Liver (tissue), 9 donors: Measurements from ENCODE around the gene HIVEP3. TPM values are rescaled to one million over a fixed set of nuclear protein-coding genes. Genes with fewer than 3 reads are reported as not detected.

Experiments
- DNase-seq: peaks from one replicate; pipeline ENCODE4 v3.0.0-alpha.2; 2017; ENCODE audit warnings: low spot score
- H3K27ac ChIP-seq, 2 donors: one replicate each; pipeline ENCODE4 v1.7.0; 2013; ENCODE audit warnings: inconsistent platforms in 2 of 2, low read length in 2 of 2, control low read depth in 1 of 2, low read depth in 1 of 2, mild to moderate bottlenecking in 1 of 2
- H3K27me3 ChIP-seq, 4 donors: one replicate each; pipeline versions ENCODE4 v1.6.1 to v1.7.0; 2013; ENCODE audit warnings: low read length in 3 of 4, inconsistent platforms in 1 of 4, mild to moderate bottlenecking in 1 of 4, moderate library complexity in 1 of 4; ENCODE audit not compliant: control insufficient read depth in 4 of 4, insufficient read depth in 4 of 4
- H3K36me3 ChIP-seq, 4 donors: one replicate each; pipeline versions ENCODE4 v1.6.1 to v1.7.0; 2013; ENCODE audit warnings: low read length in 3 of 4, mild to moderate bottlenecking in 3 of 4, low read depth in 1 of 4, moderate library complexity in 1 of 4; ENCODE audit not compliant: control insufficient read depth in 4 of 4, insufficient read depth in 3 of 4
- H3K4me1 ChIP-seq, 4 donors: one replicate each; pipeline versions ENCODE4 v1.6.1 to v1.7.0; 2013; ENCODE audit warnings: low read length in 3 of 4, mild to moderate bottlenecking in 3 of 4, moderate library complexity in 1 of 4; ENCODE audit not compliant: control insufficient read depth in 4 of 4, insufficient read depth in 4 of 4
- H3K4me3 ChIP-seq, 3 donors: one replicate each; pipeline versions ENCODE4 v1.6.1 to v1.7.0; 2013; ENCODE audit warnings: low read length in 3 of 3, control low read depth in 1 of 3, low read depth in 1 of 3, mild to moderate bottlenecking in 1 of 3
- H3K9ac ChIP-seq, 2 donors: one replicate each; pipeline ENCODE4 v1.7.0; 2013; ENCODE audit warnings: low read length in 2 of 2, mild to moderate bottlenecking in 2 of 2, moderate library complexity in 2 of 2, control low read depth in 1 of 2, low read depth in 1 of 2
- H3K9me3 ChIP-seq, 4 donors: one replicate each; pipeline versions ENCODE4 v1.6.1 to v1.7.0; 2013; ENCODE audit warnings: low read length in 3 of 4; ENCODE audit not compliant: control insufficient read depth in 4 of 4
- EGR1 ChIP-seq, 2 donors: IDR thresholded peaks; 2 replicates each; pipeline ENCODE4 v1.6.1; 2016 to 2018; ENCODE audit warnings: antibody characterized with exemption in 2 of 2, low read depth in 2 of 2
- FOXA1 ChIP-seq: IDR thresholded peaks from 2 replicates; pipeline ENCODE4 v1.6.1; 2016; ENCODE audit warnings: antibody characterized with exemption
- FOXA2 ChIP-seq: IDR thresholded peaks from 2 replicates; pipeline ENCODE4 v1.6.1; 2016; ENCODE audit warnings: antibody characterized with exemption
- GABPA ChIP-seq, 2 donors: IDR thresholded peaks in 1 of 2; conservative IDR thresholded peaks in 1 of 2; 2 replicates each; pipeline ENCODE4 v1.6.1; 2016; ENCODE audit warnings: antibody characterized with exemption in 2 of 2, mild to moderate bottlenecking in 1 of 2, moderate library complexity in 1 of 2
- HNF4A ChIP-seq, 2 donors: conservative IDR thresholded peaks; 2 replicates each; pipeline ENCODE4 v1.6.1; 2016; ENCODE audit warnings: antibody characterized with exemption in 2 of 2, mild to moderate bottlenecking in 2 of 2
- HNF4G ChIP-seq: IDR thresholded peaks from 2 replicates; pipeline ENCODE4 v1.6.1; 2016; ENCODE audit warnings: antibody characterized with exemption
- JUND ChIP-seq, 2 donors: IDR thresholded peaks; 2 replicates each; pipeline ENCODE4 v1.6.1; 2016; ENCODE audit warnings: antibody characterized with exemption in 2 of 2
- NR2F2 ChIP-seq: IDR thresholded peaks from 2 replicates; pipeline ENCODE4 v1.6.1; 2016; ENCODE audit warnings: antibody characterized with exemption
- RXRA ChIP-seq, 2 donors: IDR thresholded peaks; 2 replicates each; pipeline ENCODE4 v1.6.1; 2017 to 2018; ENCODE audit warnings: antibody characterized with exemption in 2 of 2, mild to moderate bottlenecking in 1 of 2
- SP1 ChIP-seq: IDR thresholded peaks from 2 replicates; pipeline ENCODE4 v1.6.1; 2018; ENCODE audit warnings: antibody characterized with exemption, mild to moderate bottlenecking
- TAF1 ChIP-seq: conservative IDR thresholded peaks from 2 replicates; pipeline ENCODE4 v1.6.1; 2016; ENCODE audit warnings: antibody characterized with exemption, mild to moderate bottlenecking
- YY1 ChIP-seq: IDR thresholded peaks from 2 replicates; pipeline ENCODE4 v1.6.1; 2016; ENCODE audit warnings: antibody characterized with exemption, mild to moderate bottlenecking
- WGBS: extraction: QIAGEN DNeasy Blood & Tissue Kit; methylation state at CpG from one replicate; pipeline ENCODE4 v1.1.7; 2013; 5-methylcytosine and 5-hydroxymethylcytosine counted together
- polyA plus RNA-seq, 2 donors: library from polyadenylated mRNA; stranded (reverse) in 1 of 2; unstranded in 1 of 2; fragments of 200-250 nt in 1 of 2; fragments of >200 nt in 1 of 2; fragmentation: Nextera tagmentation in 1 of 2; extraction: Ambion mirVana in 1 of 2; gene quantifications; one replicate each; pipeline versions ENCODE4 v1.2.1 to v1.2.3, GENCODE V29; 2013 to 2015
- total RNA-seq, 2 donors: library from RNA; depleted of rRNA; stranded (reverse); fragments of >200 nt; gene quantifications; one replicate each; pipeline ENCODE4 v1.2.3, GENCODE V29; 2014
- TF ChIP-seq, protein P1 (sequence below): IDR thresholded peaks from 2 replicates; pipeline ENCODE4 v1.6.1; 2016; ENCODE audit warnings: antibody characterized with exemption, mild to moderate bottlenecking
- TF ChIP-seq, protein P2 (sequence below): IDR thresholded peaks from 2 replicates; pipeline ENCODE4 v1.6.1; 2016; ENCODE audit warnings: antibody characterized with exemption
- TF ChIP-seq, protein P3 (sequence below): IDR thresholded peaks from 2 replicates; pipeline ENCODE4 v1.6.1; 2016; ENCODE audit warnings: antibody characterized with exemption
- TF ChIP-seq, protein P4 (sequence below): fragments of 150-350 bp; IDR thresholded peaks from 2 replicates; pipeline ENCODE4 v1.5.1; 2017; ENCODE audit warnings: improper control_type of control experiment, low read depth, low read length; ENCODE audit not compliant: missing input control
- TF ChIP-seq, protein P5 (sequence below): IDR thresholded peaks from 2 replicates; pipeline ENCODE4 v1.6.1; 2016; ENCODE audit warnings: antibody characterized with exemption
- donor health status: healthy.
- donor health status: healthy.
- donor health status: healthy.
- donor health status: healthy.
- donor health status: healthy.

Gene HIVEP3
- total and polyA plus RNA-seq, 4 donors, result 0.93 to 1.6 (median 1.4) TPM

DNA sequence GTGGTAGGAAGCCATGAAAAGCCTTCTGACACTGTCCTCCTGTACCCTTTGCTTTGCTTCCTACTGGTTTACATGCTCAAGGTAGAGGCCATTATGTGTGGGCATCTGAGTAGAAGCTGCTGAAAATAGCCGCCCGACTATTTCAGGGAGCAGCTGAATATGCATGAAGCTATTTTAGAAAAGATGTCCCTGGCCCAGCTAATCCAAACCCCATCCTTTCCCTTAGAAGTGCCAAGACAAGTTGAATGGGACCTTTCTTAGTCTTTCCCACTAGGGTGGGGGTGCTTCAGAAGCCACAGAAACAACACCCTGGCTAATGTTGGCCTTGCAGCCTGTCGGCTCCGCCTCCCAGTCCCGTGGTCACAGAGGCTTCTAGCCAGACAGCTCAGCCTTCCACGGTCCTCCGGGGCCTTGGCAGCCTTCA lies 229.2 kb downstream of the HIVEP3 start:
- Histone ChIP-seq H3K4me1 (no peaks in the 10 kb centered on the region), H3K27ac (no peak overlapping the region), H3K9ac (no peak overlapping the region), H3K36me3 (no peaks in the 10 kb centered on the region), H3K27me3 (no peaks in the 10 kb centered on the region), H3K4me3 (no peak overlapping the region), H3K9me3 (no peaks in the 10 kb centered on the region)
- 78% methylated on average over 7 of the region's 7 CpGs for WGBS
- no peak for DNase-seq
- TF ChIP-seq HNF4G (no peak), FOXA2 (no peak), RXRA (IDR thresholded peaks at IDR 0.05) (no peak), GABPA (IDR thresholded peaks at IDR 0.05 in 1 of 2, conservative IDR thresholded peaks at IDR 0.05 in 1 of 2) (no peak), YY1 (no peak), SP1 (no peak), JUND (IDR thresholded peaks at IDR 0.05) (no peak), TAF1 (no peak), NR2F2 (no peak), FOXA1 (no peak), EGR1 (IDR thresholded peaks at IDR 0.05; ENCODE audit: low read depth in 2 of 2) (no peak), HNF4A (conservative IDR thresholded peaks at IDR 0.05) (no peak)
- TF ChIP-seq, protein P1, sequence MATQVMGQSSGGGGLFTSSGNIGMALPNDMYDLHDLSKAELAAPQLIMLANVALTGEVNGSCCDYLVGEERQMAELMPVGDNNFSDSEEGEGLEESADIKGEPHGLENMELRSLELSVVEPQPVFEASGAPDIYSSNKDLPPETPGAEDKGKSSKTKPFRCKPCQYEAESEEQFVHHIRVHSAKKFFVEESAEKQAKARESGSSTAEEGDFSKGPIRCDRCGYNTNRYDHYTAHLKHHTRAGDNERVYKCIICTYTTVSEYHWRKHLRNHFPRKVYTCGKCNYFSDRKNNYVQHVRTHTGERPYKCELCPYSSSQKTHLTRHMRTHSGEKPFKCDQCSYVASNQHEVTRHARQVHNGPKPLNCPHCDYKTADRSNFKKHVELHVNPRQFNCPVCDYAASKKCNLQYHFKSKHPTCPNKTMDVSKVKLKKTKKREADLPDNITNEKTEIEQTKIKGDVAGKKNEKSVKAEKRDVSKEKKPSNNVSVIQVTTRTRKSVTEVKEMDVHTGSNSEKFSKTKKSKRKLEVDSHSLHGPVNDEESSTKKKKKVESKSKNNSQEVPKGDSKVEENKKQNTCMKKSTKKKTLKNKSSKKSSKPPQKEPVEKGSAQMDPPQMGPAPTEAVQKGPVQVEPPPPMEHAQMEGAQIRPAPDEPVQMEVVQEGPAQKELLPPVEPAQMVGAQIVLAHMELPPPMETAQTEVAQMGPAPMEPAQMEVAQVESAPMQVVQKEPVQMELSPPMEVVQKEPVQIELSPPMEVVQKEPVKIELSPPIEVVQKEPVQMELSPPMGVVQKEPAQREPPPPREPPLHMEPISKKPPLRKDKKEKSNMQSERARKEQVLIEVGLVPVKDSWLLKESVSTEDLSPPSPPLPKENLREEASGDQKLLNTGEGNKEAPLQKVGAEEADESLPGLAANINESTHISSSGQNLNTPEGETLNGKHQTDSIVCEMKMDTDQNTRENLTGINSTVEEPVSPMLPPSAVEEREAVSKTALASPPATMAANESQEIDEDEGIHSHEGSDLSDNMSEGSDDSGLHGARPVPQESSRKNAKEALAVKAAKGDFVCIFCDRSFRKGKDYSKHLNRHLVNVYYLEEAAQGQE, result no peak
- TF ChIP-seq, protein P2, sequence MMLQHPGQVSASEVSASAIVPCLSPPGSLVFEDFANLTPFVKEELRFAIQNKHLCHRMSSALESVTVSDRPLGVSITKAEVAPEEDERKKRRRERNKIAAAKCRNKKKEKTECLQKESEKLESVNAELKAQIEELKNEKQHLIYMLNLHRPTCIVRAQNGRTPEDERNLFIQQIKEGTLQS, result no peak
- TF ChIP-seq, protein P3, sequence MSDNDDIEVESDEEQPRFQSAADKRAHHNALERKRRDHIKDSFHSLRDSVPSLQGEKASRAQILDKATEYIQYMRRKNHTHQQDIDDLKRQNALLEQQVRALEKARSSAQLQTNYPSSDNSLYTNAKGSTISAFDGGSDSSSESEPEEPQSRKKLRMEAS, result no peak
- TF ChIP-seq, protein P4, sequence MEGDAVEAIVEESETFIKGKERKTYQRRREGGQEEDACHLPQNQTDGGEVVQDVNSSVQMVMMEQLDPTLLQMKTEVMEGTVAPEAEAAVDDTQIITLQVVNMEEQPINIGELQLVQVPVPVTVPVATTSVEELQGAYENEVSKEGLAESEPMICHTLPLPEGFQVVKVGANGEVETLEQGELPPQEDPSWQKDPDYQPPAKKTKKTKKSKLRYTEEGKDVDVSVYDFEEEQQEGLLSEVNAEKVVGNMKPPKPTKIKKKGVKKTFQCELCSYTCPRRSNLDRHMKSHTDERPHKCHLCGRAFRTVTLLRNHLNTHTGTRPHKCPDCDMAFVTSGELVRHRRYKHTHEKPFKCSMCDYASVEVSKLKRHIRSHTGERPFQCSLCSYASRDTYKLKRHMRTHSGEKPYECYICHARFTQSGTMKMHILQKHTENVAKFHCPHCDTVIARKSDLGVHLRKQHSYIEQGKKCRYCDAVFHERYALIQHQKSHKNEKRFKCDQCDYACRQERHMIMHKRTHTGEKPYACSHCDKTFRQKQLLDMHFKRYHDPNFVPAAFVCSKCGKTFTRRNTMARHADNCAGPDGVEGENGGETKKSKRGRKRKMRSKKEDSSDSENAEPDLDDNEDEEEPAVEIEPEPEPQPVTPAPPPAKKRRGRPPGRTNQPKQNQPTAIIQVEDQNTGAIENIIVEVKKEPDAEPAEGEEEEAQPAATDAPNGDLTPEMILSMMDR, result no peak
- TF ChIP-seq, protein P5, sequence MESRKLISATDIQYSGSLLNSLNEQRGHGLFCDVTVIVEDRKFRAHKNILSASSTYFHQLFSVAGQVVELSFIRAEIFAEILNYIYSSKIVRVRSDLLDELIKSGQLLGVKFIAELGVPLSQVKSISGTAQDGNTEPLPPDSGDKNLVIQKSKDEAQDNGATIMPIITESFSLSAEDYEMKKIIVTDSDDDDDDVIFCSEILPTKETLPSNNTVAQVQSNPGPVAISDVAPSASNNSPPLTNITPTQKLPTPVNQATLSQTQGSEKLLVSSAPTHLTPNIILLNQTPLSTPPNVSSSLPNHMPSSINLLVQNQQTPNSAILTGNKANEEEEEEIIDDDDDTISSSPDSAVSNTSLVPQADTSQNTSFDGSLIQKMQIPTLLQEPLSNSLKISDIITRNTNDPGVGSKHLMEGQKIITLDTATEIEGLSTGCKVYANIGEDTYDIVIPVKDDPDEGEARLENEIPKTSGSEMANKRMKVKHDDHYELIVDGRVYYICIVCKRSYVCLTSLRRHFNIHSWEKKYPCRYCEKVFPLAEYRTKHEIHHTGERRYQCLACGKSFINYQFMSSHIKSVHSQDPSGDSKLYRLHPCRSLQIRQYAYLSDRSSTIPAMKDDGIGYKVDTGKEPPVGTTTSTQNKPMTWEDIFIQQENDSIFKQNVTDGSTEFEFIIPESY, result no peak

DNA sequence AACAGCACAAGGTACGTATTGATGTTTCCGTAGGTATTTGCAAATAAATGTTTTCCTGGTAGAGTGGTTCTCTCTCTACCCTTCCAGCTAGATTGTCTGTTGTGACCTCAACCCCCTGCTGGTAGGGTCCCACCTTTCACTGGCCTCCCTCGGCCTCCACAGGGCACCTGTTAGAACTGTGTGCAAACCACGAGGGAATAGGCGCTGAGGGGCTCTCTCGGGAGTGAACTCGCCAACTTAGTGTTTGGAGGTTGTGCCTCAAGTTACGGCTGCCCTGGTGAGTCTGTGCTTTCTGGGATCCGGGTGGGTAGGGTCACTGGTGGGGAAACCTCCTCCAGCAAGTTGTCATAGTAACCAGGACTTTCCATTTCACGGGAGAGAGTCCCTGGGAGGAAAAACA lies 229.6 kb downstream of the HIVEP3 start:
- Histone ChIP-seq H3K36me3 (no peaks in the 10 kb centered on the region), H3K27ac (no peak overlapping the region), H3K9ac (no peak overlapping the region), H3K27me3 (no peaks in the 10 kb centered on the region), H3K4me3 (no peak overlapping the region), H3K9me3 (no peaks in the 10 kb centered on the region), H3K4me1 (peaks cover 0 to 2% (median 0%) of the 10 kb centered on the region in 4 donors)
- no peak for DNase-seq
- no peak for TF ChIP-seq HNF4A (conservative IDR thresholded peaks at IDR 0.05)
- WGBS, result 89% methylated on average over 10 of the region's 10 CpGs
